Myocyte (in vitro differentiated cells): ENCODE measurements around the gene RAD51B. TPM values are rescaled to one million over a fixed set of nuclear protein-coding genes. Genes with fewer than 3 reads are reported as not detected.

Experiments used
- DNase-seq: peaks from one replicate; pipeline ENCODE4 v3.0.0-alpha.2; 2012; ENCODE audit warnings: low read depth
- total RNA-seq: library from RNA; depleted of rRNA; stranded (reverse); fragments of >200 nt; gene quantifications from 2 replicates; pipeline ENCODE4 v1.2.3, GENCODE V29; 2014

RAD51B gene
- total RNA-seq, 1 donor from 2014 or later = 70.0 TPM

DNA sequence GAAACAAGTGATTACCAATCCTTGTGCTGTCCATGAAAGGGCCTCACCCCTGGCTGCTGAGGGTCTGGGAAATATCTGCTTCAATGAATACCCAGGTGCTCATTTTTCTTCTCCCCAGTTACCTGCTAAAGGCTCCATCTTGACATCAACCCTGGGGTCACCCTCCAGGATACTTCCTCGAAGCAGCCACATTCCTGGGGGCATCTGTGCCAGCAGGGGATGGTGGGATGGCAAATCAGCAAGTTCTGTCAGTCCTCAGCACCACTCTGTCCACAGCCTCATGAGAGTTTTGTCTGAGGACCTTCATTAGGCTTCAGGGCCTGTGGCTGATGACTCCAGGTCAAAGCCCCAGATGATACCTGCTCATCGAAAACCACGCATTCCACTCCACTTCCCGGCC is 848.4 kb downstream of the RAD51B start:
- DNase-seq = no peak

DNA sequence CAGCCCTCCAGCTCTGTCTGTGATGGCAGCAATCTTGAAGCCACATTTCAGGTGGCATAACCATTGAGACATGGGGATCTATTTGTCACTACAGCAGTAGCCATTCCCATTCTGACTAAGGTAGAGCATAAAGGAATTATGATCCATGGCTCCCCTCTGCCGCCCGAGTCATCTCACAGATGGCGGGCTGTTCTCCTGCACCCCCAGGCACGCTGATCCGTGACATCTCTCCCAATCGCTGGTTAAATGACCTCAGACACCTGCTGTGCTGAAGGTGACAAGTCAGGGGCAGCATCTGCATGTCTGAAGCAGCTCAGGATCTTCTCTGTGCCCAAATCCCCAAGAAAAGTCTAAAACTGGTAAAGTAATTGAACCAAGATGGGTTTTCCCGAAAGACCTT is 849.0 kb downstream of the RAD51B start:
- DNase-seq = no peak

DNA sequence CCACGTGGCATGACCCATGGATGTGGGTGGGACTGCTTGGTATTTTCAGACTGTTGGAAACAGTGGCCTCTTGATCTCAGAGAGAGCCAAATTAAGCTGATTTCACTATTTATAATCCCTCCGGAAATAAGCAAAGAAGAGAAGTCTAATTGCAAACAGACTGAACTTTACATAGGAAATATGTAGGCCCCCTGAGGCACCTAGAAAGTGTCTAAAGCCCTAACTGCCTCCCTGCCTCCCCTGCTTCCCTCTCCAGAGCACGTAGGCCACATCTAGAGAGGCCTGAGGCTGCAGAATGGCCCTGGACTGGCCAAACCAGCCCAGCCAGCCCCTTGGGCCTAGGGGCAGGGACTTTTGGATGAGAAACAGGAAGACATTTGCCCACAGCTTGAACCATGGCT is 849.5 kb downstream of the RAD51B start:
- DNase-seq = no peak

DNA sequence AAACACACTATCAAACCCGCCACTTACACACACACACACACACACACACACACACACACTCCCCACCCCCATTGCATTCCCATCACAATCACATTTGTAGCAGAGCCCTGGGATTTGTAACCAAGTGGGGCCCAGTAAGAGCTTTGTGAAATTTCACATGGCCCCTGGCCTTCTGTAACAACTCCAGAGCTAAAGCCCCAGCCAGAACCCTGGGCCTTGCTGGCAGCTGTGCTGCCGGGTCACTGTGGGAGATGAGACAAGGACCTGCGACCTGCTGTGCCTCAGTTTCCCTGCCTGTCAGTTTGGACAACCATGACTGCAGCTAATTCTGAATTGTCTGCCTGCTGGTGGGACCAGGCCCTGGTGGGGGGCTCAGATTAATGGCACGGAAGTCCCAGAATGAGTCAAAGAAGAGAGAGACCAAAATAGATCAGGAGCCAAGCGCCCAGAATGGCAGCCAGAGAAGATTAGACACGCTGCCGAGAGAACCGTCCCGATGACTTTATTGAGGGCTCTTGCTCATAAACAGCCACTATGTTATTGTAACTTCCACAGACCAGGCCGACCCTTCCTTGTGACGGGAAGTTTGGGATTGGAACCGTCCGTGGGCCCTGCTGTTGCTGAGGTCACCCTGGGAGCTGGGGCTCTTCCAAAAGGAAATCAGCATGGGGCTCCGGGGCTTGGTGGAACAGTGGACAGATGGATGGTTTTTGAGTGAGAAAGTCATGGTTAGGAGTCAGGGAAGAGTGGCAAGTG is 850.2 kb downstream of the RAD51B start:
- DNase-seq = no peak

DNA sequence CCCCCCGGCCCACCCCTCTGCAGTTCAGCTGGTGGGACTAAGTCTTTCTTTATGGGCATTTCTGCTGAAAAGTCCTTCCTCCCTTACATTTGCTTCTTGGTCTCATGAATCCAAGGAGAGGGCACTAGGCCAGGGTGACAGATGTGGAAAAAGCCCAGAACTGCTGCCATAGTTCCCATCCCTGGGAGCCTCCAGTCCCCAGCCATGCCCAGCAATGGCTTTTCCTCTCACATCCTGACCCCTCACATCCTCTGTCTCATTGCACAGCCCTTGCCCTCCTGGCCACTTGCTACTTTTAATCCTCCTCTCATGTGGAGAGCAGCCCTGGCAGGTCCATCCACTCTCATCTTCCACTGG is 850.8 kb downstream of the RAD51B start:
- no peak for DNase-seq

DNA sequence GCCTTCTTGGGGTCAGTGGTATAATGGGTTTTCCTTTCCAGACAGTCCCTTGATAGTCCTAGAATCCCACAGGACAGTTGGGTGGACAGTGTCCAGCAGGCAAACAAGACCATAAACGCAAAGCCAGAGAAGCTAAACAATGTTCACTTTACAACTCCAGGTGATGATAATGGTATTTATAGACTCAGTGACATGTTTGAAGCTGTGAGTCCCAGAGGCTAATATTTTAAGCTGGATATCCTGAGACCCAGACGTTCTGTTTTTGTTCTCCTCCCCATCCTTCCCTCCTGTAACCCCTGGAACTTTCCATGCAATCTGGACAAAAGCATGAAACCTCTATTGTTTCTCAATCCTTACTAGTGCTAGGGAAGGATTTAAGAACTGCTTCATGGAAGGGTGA is 852.3 kb downstream of the RAD51B start:
- no peak for DNase-seq

DNA sequence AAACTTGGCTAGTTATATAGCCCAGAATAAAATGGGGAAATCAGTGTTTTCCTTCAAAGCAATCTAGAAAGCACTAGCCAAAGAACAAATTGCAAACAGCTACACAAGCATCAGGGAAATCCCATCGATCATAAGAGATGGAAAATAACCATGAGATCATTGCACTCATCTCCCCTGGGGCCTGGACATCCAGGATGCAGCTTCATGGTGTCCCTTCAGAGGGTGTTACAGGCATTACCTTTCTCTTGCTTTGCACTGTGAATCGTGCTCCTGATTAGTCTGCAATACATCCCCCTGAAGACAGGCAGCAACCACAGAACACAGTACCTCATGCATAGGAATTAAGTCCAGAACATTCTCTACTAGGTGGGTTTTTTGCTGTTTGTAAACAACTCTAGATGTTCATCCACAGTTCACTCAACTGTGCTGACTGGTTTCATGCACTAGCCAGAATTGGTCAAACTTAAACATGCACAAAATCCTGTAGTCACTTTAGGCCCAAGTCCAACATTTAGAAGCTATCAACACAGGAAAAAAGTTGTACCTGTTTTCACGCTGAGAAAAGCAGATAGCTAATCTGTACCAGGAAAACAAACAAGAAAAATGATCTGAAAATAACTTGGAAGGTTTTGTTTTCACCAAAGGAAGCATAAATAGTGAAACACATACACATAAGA is 853.2 kb downstream of the RAD51B start:
- no peak for DNase-seq

DNA sequence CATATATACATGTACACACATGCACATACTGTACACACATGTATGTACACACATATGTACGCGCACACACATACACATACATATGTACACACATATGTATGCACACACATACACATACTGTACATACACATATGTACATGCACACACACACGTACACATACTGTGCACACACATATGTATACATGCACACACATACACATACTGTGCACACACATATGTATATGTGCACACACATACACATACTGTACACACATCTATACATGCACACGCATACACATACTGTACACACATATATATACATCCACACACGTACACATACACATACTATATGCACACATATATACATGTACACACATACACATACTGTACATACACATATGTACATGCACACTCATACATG is 853.9 kb downstream of the RAD51B start:
- DNase-seq = no peak

DNA sequence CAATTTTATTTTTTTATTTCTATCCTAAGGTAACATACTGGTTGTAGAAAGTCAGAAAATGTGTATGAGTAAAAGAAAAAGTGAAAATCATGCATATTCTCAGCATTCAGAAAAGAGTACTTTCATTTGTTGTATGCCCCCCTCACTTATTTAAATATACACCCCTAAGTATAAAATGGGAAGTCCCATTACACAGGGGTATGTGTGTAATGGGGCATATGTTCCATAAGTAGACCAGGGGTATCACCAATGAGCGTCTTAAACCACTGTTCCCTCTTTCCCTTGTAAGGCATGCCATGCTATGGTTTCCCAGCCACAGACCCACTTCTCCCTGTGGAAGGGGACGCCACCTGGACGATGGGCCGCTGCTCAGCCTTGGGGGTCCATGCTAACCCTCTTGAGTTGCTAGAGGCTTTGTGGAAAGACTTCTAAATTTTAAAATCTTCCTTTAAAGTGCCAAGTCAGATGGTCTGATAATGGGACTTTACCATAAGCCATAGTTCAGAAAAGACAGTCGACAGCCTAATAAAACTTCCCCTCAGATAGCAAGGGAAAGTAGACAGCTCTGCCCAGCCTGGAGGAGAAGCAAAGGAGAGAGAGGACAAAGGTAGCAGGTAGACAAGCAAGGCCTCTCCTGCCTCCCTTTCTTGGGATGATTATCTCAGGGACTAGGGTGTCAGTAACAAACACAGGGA is 855.1 kb downstream of the RAD51B start:
- DNase-seq = no peak

DNA sequence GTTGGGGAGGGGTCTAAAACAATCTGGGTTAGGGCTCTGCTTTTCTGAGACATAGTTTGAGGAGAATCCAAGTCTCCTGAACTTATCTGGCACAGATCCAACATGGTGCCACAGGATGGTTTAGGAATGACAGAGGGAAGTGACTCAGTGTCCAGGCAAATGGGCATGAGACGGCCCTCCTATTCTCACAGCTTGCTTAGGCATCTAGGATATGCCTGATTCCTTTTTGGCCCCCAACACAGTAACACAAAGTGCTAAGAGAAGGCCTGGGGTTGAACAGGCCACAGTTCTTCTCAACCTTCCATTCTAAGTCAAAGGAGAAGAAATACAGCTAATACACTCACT is 855.6 kb downstream of the RAD51B start:
- DNase-seq = peak; percentile 68

DNA sequence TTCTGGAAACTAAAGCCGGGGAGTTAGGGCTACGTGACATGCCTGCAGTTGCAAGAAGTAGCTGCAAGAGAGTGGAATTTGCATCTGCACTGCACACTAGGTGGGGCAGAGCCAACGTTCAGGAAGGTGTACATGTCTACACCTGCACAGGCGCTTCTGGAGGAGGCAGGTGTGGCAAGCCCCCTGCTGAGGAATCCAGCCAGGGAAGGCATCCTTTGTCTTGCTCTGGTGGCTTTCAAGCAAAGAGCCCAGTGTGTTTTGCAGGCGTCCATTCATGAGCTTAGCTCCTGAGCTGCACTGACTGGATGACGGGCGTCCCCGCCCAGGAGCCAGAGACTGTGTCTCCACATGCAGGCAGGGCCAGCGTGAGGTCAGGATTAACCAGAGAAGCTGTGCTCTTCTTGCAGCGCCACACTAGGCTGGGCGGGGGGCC is 856.9 kb downstream of the RAD51B start:
- no peak for DNase-seq

DNA sequence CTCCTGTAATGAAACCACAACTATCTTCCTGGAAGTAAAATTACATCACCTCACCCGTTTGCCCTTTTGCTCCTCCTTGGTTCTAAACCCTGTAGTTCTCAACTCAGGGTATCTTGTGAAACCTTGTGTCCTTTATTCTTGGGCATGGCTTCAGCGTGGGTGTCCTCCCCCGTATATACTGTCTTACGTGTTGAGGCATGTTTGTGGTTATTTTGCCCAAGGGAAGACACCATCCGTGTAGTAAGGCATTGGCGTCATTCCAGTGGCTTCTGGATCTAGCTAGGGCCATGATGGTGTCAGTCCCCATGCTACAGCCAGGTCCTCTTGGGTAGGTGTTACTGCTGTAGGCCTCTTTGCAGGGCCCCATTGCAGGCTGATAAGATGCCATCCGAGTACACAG is 857.9 kb downstream of the RAD51B start:
- no peak for DNase-seq

DNA sequence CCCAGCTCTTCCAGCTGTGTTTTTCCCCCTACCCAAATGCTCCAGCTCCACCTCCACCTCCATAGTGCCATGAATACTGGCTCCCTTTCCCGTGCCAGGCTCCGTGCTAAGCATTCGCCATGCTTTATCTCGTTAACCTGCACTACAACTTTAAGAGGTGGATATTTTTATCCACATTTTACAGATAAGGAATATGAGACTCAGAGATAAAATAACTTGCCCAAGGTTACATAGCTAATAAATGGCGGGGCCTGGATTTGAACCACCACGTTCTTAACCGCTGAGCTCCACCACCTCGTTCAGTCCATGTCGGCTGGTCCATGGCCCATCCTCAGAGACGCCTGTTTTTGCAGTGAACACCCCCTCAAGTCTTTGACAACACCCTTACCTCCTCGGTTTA is 858.3 kb downstream of the RAD51B start:
- no peak for DNase-seq

DNA sequence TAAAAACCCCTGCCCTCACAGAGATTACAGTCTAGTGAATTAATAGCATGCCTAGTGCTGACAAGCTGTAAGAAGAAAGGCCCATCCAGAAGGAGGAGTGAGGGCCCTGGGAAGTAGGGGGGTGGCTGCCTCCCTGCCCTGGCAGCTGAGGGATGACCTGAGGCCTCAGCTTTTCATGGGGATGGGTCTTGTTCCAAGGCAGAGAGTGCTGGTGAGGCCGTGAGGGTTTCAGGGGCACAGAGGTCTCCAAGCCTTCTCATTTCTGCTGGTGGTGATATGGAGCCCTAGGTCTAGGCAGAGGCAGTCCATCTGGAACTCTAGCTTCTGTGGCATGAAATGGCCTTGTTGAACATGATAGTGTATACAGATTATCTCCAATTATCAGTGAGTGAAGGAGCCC is 858.9 kb downstream of the RAD51B start:
- no peak for DNase-seq

DNA sequence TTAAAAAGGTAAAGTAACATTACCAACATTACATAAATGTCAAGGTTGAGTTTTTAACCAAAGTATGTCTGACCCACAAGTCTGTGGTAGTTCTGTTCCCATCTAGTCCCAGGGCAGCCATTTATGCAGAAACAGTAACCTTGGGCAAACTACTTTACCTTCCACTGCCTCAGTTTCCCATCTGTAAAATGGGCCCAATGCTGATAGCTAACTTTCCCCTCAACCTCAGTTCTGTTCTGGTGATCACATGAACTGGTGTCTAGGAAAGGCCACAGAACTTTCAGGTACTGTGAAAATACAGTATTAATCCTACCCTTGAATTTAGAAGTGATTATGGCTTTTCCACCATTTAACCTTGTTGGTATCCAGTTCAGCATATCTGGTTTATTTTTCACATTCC is 859.7 kb downstream of the RAD51B start:
- no peak for DNase-seq

DNA sequence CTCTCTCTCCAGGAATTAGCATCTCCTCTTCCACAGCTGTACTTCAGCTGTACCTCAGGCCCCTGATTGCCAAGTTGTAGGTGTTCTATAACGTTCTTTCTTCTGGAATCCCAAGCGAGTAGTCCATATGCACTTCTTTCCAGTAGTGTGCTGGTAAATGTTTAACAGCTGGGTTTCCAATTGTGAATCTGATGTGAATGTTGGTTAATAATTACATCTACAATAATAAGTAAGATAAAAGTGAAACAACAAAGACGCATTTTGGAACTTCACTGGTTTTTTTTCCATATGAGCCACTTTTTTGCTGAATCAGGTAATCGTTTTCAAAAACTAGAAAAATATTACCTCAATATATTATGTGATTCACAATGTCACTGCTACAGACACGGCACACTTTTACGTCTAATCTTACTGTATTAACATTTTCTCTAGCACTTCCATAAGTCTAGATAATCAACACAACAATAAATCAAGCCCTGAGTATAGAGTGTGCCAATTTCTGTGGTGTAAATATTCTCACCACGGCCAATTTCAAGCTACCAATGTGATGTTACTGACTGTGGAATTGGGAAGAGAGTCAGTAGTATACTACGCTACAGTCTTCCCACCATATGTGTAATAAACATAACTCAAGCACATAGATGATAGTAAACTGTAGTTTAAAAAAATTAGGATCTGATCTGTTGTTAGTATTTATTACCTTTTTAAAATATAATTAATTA is 860.3 kb downstream of the RAD51B start:
- DNase-seq = no peak

DNA sequence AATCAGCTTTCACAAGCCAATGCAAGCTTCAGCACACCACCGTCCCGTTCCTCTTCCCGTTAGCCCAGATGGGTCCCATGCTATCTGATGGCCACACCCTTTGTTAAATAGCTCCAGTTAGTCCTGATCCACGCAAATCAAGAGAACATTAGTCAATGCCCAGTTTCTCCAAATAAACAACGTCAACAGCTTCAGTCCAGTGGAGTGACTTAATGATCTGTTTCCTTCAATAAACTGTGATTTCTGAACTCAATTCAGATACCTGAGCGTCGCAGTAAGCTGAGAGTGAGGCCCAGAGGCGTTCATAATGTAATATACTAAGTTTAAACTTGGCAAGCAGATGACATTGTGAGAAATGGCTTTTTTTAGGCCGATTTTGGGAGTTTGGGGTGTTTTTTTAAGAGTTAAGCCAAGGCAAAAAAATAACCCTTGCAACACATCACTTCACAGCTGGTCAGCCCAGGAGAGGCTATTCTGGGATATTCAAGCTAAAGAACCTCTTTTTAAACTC is 861.0 kb downstream of the RAD51B start:
- DNase-seq = peak; percentile 62

DNA sequence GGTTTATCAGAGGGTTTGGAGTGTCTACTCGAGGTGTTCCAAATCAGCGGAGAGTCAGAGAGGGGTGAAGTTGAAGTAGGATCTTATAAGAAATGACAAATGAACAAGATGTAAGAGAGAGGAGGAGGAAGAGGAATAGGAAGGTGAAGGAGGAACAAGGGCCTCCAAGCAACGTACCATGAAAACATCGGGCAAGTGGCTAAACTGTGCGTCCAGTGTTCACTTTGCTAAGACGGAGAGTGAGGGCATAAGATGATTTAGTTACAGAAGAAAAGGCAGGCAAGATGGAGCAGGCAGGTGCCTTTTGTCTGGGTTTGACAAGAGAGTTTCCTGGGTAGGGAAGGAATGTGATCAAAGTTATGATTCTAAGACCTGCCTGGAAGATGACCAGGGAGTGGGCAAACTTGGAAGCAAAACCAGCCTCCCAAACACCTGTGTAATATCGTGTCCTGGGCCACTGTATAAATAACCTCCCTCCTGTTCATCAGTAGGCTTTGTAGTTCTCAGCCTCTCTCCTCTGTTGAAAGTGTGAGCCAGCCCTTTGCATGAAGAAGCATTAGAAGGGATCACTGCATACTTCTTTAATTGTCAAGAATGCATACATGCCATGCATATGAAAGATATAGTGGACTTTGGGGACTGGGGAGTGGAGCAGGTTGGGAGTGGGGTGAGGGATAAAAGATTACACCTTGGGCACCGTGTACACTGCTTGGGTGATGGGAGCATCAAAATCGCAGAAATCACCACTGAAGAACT is 861.9 kb downstream of the RAD51B start:
- DNase-seq = no peak

DNA sequence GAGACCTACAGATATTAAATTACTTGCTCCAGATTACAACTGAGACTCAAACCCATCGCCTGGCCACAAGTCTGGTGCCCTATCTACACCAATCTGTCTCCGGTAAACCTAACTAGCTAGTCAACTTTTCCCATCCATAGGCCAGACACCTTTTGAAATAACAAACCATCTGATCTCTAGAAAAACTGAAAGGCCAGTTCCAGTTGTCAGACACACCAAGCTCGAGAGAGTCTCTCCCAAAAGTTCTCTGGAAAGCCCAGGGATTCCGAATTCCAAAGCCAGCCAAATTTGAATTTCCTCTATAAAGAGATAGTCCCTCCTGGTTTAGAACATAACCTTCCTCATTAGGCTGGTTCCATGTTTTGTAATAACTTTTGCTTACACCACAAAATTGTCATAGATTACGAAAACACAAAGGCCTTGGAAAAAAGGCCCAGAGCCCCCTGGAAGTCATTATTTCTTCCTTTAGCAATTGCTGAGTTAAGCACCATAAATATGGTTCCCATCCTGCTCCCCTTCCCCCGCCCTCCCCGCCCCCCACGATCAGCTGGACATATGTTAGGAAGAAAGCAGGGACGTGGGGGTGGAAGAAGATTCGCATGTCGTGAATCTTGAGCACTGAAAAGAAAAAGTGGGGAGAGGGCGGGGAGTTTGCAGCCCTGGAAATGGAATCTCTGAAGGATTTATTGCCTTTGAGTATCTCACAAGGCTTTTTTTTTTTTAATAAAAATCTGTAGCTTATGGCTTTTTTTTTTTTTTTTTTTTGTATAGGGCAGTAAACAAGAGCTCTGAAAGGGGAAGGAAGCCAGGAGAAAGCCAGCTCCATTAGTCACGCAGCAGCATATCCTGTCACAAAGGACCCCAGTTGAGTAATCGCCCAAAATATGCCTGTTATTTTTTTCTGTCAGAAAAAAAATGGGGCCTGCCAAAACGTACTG is 862.9 kb downstream of the RAD51B start:
- peak; percentile 93 for DNase-seq

DNA sequence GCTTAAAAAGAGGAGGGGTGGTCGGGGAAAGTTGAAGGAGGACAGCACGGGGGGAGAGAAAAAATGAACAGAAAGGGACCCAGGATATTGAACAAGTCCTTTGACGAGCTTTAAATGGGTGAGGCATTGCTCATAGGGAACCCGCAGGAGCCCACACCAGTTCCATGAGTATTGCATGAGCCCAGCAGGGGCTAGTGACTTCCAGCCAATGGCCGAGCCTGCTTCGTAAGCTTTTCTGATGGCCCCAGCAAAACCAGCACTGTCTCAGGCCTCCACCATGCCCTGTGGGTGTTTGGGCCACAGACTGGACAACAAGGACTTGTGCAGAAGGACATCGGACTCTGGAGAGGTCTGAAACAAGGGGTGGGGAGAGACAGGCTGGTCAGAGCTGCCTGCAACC is 863.7 kb downstream of the RAD51B start:
- peak; percentile 72 for DNase-seq
